HG02623 (cell line): ENCODE results near the gene ADARB2.

Experiments
- ATAC-seq: cut with Tn5 transposase; IDR thresholded peaks from one replicate; pipeline ENCODE4 v1.9.1; 2021; ENCODE audit warnings: moderate library complexity; ENCODE audit not compliant: unreplicated experiment

Gene ADARB2

GRCh38 chr10:1274701-1275544 is 462.4 kb downstream of the ADARB2 start:
- no peak for ATAC-seq

- ATAC-seq = no peak
These were observed 463.1 kb downstream of the ADARB2 start for GRCh38 chr10:1274111-1274661.

- ATAC-seq = no peak
These were observed 463.8 kb downstream of the ADARB2 start for GRCh38 chr10:1273372-1274105.

GRCh38 chr10:1272777-1273161 is 464.6 kb downstream of the ADARB2 start:
- no peak for ATAC-seq

GRCh38 chr10:1272079-1272776 is 465.1 kb downstream of the ADARB2 start:
- no peak for ATAC-seq

- no peak for ATAC-seq
These were observed 466.4 kb downstream of the ADARB2 start for GRCh38 chr10:1270906-1271305.

- no peak for ATAC-seq
These were observed 466.8 kb downstream of the ADARB2 start for GRCh38 chr10:1270490-1270889.

- ATAC-seq = no peak
These were observed 468.5 kb downstream of the ADARB2 start for GRCh38 chr10:1268831-1269230.

- ATAC-seq = no peak
These were observed 469.8 kb downstream of the ADARB2 start for GRCh38 chr10:1267568-1267967.

GRCh38 chr10:1267148-1267547 is 470.2 kb downstream of the ADARB2 start:
- no peak for ATAC-seq

- ATAC-seq = no peak
These were observed 471.1 kb downstream of the ADARB2 start for GRCh38 chr10:1266033-1266802.

GRCh38 chr10:1264001-1264400 is 473.3 kb downstream of the ADARB2 start:
- ATAC-seq = no peak

GRCh38 chr10:1257274-1257673 is 480.1 kb downstream of the ADARB2 start:
- ATAC-seq = no peak

- no peak for ATAC-seq
These were observed 480.9 kb downstream of the ADARB2 start for GRCh38 chr10:1256432-1256725.

GRCh38 chr10:1255600-1256431 is 481.5 kb downstream of the ADARB2 start:
- ATAC-seq = no peak

- no peak for ATAC-seq
These were observed 482.2 kb downstream of the ADARB2 start for GRCh38 chr10:1255118-1255517.

GRCh38 chr10:1253523-1254353 is 483.6 kb downstream of the ADARB2 start:
- ATAC-seq = no peak

GRCh38 chr10:1251769-1252168 is 485.6 kb downstream of the ADARB2 start:
- ATAC-seq = no peak
